GM18951 (cell line): ENCODE results near the gene ZNF431.
"Not testable (repeated sequence)": the region's sequence is repeated elsewhere in the genome, so short reads cannot be mapped to it uniquely, and the experiment has no call there.

ENCODE experiments used
- POLR2A ChIP-seq: IDR thresholded peaks from 4 replicates; pipeline ENCODE4 v1.6.1; 2011; ENCODE audit warnings: mild to moderate bottlenecking; ENCODE audit not compliant: insufficient read length, insufficient read depth; ENCODE audit errors: extremely low read depth
- in situ Hi-C: fragments of 300-500 bp; cut with MboI; formaldehyde crosslinking; loops from one replicate; pipeline ENCODE4 v1.12.0; 2022; ENCODE audit warnings: low sequenced_read_pairs, mixed read lengths, inconsistent platforms; ENCODE audit not compliant: unreplicated experiment

Gene ZNF431

GRCh38 chr19:21130097-21130775 is 11.6 kb upstream of the ZNF431 start:
- TF ChIP-seq POLR2A = no peak
- in situ Hi-C loops = no loop called here

DNA sequence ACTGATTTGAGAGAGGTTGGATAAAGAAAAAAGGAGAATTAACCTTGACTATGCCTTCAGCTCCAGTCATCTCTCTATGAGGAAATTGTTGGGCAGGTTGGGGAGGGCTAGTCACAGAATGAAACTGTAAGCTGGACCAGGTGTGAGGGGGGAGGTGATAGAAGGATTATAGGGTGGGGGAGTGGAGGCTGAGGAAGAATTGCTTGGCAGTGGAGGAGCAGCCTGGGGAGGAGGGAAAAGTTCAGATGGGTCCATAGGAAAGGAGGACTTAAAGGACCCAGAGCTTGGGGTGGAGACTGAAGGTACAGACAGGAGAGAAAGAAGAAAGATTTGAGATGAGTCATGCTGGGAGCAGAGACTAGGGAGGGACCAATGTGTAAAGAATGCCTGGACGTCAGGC is 8.2 kb upstream of the ZNF431 start:
- in situ Hi-C loops = no loop called here
- no peak for TF ChIP-seq POLR2A

DNA sequence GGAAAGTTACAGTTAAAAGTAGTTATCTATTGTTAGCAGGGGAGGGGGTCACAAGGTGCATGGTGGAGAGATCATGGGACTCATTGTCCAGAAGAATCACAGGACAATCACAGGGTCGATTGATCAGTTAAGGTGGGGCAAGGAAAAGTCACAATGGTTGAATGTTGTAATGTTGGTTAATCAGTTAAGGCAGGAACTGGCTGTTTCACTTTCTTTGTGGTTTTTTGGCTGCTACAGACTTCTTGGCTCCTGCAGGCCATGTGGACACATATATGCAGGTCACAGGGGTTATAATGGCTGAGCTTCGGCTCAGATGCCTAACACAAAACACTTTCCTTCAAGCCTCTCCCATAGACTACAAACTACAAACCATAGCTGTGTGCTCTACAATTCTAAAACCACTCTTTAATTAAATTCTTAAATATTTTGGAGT is 6.9 kb upstream of the ZNF431 start:
- no peak for TF ChIP-seq POLR2A

DNA sequence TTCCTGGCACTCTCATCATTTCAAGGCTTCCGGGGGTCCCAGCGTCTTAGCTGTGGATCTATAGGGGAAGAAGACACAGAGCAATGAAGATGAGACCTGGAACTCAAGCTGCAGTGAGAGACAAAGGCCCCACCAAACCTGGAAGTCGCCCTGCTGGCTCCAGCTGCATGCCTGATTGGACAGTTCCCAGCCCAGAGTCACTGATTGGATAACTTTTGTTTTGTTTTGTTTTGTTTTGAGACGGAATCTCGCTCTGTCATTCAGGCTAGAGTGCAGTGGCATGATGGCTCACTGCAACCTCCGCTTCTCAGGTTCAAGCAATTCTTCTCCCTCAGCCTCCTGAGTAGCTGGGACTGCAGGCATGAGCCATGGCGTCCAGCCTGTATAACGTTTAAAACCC is 6.4 kb upstream of the ZNF431 start:
- in situ Hi-C loops = no loop called here
- TF ChIP-seq POLR2A = no peak

More for the DNA sequence above, 6.9 kb upstream of the ZNF431 start:
- in situ Hi-C loops = no loop called here

GRCh38 chr19:21138130-21138529 is 3.7 kb upstream of the ZNF431 start:
- in situ Hi-C loops = no loop called here
- TF ChIP-seq POLR2A = no peak

GRCh38 chr19:21141006-21141405 is 834 bp upstream of the ZNF431 start:
- in situ Hi-C loops = not testable (repeated sequence)

DNA sequence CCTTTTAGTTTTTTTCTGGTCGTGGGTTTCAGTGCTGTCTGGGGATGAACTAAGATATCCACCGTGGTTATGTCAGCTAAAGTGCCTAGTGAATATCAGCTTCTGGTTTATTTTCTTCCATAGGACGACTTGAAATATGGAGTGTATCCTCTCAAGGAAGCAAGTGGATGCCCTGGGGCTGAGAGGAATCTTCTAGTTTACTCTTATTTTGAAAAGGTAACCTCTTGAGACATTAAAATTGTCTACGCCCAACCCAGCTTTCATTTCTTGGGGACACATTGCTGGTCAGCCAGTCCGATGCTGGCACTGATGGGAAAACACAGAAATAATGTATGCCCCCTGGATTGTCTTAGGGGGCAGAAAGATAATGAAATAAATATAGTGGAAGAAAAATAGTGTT is 1.6 kb downstream of the ZNF431 start:
- in situ Hi-C loops = no loop called here
- TF ChIP-seq POLR2A = no peak

DNA sequence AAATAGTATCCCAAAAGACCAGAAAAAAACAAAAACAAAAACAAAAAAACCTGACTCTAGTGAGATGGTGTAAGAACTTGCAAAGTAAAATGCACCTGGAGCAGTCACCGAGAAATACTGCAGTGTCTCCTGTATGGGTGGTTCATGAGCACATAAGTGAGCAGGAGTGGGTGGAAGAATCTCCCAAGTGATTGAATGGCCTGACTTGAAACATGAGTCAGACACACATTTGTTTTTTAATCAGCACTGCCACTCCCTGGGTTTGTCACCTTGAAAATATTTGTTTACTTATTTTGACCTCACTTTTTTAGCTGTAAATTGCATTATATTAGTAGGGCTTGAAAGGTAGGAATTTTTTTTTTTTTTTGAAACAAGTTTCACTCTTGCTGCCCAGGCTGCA is 2.0 kb downstream of the ZNF431 start:
- TF ChIP-seq POLR2A = no peak
- in situ Hi-C loops = no loop called here

DNA sequence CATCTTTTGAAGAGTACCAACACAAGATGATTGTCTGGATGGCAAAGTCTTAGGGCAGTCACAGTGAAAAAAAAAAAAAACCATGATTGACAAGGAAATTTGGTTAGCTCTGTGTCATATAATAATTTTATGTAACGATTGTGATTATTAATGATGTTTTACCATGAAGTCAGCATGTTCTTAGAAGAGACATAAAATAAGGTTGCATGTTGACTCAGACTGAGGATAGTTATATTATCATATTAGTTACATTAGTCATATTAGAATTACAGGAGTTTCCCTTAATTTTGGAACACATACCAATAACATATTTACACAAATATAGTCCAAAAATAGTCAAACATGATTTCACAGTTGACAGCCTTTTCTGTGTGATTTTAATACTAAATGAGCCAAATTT is 5.7 kb downstream of the ZNF431 start:
- TF ChIP-seq POLR2A = no peak
- in situ Hi-C loops = no loop called here

GRCh38 chr19:21148681-21149080 is 6.8 kb downstream of the ZNF431 start:
- in situ Hi-C loops = no loop called here
- TF ChIP-seq POLR2A = no peak

- in situ Hi-C loops = no loop called here
- no peak for TF ChIP-seq POLR2A
These were observed 8.0 kb downstream of the ZNF431 start for GRCh38 chr19:21149877-21150276.

- TF ChIP-seq POLR2A = no peak
- in situ Hi-C loops = no loop called here
These were observed 9.6 kb downstream of the ZNF431 start for GRCh38 chr19:21151460-21151859.

DNA sequence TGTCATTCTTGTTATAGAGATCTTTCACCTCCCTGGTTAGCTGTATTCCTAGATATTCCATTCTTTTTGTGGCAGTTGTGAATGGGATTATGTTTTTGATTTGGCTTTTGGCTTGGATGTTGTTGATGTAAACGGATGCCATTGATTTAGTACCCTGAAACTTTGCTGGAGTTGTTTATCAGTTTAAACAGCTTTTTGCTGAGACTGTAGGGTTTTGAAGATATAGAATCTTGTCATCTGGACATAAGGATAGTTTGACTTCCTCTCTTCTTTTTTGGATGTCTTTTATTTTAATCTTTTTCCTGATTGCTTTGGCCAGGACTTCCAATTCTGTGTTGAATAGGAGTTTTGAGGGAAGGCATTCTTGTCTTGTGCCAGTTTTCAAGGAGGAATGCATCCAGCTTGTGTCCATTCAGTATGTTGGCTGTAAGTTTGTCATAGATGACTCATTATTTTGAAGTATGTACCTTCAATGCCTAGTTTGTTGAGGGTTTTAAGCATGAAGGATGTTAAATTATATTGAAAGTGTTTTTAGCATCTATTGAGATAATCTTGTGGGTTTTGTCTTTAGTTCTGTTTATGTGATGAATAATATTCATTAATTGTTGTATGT is 16.8 kb downstream of the ZNF431 start:
- in situ Hi-C loops = no loop called here
- TF ChIP-seq POLR2A = no peak

DNA sequence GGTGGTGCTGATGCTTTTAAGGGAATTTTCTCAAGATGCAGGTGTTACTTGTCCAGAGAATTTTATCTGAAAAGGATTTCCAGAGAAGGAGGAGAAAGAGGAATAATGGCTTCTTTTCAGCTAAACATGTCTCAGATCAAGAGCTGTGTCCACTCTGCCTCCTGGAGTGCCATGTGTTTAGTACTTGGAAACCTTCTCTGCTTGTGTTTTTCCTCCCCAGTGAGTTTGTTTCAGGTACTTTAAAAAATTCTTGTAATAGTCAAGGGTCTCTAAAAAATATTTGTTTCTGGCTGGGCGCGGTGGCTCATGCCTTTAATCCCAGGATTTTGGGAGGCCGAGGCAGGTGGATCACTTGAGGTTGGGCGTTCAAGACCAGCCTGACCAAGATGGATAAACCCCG is 22.7 kb downstream of the ZNF431 start:
- in situ Hi-C loops = no loop called here
- no peak for TF ChIP-seq POLR2A
